GM10266 (cell line): ENCODE results near the gene PSD4.
A peak's percentile ranks its signal among the peaks of the same experiment; 100 is the strongest.

ENCODE experiments used
- DNase-seq: peaks from one replicate; pipeline ENCODE4 v3.0.0; 2012; ENCODE audit errors: extremely low spot score
- TF ChIP-seq, protein P1 (sequence below): IDR thresholded peaks from 2 replicates; pipeline ENCODE4 v1.5.1; 2012; ENCODE audit warnings: mild to moderate bottlenecking, low read depth; ENCODE audit not compliant: control insufficient read depth, insufficient read depth; ENCODE audit errors: missing control alignments

Gene PSD4

DNA sequence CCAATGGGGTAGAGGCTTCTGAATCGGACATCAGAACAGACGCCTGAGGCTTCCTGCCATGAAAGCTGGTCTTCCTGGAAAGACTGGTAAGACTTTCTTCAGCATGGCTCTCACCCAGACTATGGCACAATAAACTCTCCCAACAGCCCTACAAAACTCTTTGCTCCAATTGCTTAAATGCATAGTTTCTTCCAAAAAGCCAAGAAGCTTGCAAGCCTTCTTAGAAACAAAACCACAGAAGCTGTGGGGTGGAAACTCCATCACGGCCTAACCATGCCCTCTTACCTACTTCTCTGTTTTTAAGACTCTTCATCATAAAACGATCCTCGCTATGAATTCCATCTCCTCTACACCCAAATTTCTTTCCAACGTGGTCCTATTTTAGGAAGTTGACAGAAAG, 56.8 kb downstream of the PSD4 start:
- DNase-seq, result no peak
- TF ChIP-seq, protein P1, sequence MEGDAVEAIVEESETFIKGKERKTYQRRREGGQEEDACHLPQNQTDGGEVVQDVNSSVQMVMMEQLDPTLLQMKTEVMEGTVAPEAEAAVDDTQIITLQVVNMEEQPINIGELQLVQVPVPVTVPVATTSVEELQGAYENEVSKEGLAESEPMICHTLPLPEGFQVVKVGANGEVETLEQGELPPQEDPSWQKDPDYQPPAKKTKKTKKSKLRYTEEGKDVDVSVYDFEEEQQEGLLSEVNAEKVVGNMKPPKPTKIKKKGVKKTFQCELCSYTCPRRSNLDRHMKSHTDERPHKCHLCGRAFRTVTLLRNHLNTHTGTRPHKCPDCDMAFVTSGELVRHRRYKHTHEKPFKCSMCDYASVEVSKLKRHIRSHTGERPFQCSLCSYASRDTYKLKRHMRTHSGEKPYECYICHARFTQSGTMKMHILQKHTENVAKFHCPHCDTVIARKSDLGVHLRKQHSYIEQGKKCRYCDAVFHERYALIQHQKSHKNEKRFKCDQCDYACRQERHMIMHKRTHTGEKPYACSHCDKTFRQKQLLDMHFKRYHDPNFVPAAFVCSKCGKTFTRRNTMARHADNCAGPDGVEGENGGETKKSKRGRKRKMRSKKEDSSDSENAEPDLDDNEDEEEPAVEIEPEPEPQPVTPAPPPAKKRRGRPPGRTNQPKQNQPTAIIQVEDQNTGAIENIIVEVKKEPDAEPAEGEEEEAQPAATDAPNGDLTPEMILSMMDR, result no peak

DNA sequence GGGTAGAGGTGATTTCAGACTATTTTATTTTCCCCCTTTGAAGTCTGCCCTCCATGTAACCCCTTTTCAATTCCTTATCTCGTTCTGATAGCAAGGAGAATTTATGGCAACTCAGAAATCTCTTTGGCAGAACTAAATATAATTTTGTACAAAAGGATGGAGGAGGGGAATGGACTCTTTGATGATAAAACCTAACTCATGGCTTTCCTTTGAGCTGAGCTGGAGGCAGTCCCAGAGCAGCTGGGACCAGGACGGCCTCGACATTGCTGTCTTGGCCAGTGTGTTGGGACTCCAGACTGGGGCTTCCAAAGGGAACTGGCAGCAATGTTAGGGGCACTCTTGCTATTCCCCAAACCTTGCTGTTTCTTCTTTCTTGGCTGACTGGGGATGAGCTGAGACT, 57.3 kb downstream of the PSD4 start:
- no peak for DNase-seq
- TF ChIP-seq, protein P1, result no peak

DNA sequence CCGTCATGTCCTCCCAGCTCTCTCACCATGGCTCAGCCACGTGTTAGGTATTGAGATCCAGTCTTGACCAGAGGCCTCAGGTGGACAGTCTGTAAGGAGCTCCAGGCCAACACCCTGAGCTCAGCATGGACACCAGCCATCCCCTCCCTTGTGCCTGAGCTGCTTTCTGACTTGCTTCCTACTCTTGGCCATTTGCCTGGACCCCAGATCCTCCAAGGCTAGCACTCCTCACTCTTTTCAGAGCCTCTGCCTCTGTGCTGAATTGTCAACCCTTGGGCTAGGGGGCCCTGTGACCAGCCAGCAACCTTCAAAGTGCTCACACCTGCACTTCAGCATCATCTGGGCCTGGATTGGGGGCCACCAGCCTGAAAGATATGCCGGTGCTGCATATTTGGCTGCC, 58.4 kb downstream of the PSD4 start:
- TF ChIP-seq, protein P1, result no peak
- DNase-seq, result no peak

DNA sequence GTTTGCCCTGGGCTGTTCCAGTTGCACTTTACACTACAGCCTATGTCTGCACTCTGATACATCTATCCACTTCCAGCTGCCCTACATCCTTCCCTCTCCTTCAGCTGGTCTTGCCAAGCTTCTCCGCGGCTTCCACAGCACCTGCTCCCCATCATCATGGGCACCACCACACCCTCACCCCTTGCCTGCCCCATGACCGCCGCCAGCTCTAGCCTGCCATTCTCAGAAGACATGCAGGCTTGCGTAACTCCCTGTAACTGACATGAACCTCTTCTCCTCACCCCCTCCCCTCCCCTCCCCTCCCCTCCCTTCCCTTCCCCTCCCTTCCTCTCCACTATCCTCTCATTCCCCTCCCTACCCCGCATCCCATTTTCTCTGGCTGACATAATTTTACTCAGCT, 59.0 kb downstream of the PSD4 start:
- no peak for DNase-seq

DNA sequence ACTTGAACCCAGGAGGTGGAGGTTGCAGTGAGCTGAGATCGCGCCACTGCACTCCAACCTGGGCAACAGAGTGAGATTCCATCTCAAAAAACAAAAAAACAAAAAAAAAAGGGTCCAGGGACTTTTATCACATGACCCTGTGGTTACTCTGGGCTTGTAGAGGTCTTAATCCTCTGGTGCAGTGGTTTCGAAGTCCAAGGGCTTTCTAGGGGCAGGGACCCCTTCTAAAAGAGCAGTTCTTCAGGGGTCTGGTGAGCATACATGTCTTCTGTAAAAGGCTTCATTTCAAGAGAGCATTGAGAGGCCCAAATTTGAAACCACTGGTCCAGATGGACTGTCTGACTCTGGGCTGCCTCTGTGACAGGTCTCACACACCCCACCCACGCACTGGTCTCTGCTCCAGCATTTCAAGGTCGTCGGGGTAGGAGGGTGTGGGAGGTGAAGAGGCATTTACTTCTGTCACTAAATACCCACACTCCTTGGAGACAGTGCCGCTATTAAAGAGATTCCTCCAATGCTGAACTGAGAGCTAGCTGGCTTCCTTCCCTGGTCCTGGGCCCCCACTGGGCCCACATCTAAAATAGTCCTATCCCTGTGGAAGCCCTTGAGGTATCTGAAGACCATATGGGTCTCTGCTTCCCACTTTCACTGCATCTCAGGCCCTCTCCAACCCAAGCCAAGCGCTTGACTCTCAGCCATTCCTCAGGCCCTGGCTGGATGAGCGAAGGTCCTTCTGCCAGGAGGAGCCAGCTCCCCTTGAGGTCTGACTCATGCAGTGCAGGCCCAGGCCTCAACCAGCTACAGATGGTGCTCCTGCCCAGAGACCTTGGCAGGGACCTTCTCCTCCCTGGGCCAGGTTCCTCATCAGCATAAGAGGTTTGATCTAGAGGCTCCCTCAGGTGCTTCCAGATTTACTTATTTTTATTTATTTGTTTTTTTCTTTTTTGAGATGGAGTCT, 60.1 kb downstream of the PSD4 start:
- TF ChIP-seq, protein P1, result peak; percentile 17
- peak; percentile 47 for DNase-seq

More for the DNA sequence above, 59.0 kb downstream of the PSD4 start:
- TF ChIP-seq, protein P1, result no peak

DNA sequence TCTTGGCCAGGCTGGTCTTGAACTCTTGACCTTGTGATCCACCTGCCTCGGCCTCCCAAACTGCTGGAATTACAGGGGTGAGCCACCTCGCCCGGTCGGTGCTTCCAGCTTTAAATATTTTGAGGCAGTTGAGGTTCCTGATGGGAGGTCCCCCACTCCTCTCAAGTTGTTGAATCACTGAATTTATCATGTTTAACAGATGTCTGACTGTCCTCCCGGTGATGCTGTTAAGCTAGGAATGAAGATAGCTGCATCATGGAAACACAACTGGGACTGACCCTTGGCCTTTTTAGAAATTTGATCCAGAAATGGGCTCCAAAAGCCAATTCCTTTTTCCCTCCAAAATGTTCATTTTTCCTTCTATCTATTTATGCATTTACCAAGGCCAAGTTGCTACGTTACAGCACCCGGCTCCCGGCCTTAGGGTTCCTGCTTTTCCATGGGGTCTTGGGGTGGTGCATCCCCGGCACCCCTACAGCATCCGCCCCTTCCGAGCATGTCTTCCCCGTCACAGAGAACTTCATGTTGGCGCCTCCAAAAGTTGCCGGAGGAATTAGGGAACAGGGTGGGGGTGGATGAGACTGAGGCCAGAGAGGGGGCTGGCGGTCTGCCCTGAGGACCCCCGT, 61.1 kb downstream of the PSD4 start:
- DNase-seq, result no peak
- TF ChIP-seq, protein P1, result no peak

DNA sequence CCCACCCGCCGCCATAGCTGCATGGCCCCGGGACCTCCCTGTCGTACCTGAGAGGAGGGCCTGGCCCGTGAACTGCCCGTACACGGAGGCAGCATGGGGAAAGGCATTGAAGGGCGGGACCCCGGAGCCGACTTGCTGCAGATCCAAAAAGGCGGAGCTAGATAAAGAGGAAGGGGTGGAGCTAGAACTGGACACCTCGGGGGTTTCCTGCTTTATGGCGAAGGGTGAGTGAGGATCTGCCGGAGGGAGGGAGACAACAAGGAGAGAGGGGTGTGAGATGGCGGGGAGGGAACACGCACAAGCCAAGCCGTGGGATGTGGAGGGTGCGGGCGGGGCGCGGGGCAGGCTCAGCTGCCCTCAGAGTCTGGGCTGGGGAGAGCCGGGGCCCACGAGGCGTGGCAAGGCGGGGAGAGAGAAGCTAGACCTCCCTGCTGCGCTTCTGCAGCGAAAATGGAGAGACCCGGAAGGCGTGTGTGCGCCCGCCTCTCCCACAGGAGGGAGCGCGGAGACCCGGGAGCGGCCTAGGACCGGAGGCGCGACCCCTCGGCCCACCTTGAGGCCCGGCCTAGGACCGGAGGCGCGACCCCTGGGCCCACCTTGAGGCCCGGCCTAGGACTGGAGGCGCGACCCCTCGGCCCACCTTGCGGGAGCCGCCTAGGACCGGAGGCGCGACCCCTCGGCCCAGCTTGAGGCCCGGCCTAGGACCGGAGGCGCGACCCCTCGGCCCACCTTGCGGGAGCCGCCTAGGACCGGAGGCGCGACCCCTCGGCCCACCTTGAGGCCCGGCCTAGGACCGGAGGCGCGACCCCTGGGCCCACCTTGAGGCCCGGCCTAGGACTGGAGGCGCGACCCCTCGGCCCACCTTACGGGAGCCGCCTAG, 61.8 kb downstream of the PSD4 start:
- DNase-seq, result peak; percentile 54
